GM18505 (cell line): Measurements from ENCODE around the gene INKA2.

Experiments
- ATAC-seq: cut with Tn5 transposase; IDR thresholded peaks from one replicate; pipeline ENCODE4 v1.9.1; 2021; ENCODE audit not compliant: unreplicated experiment
- POLR2A ChIP-seq: IDR thresholded peaks from 4 replicates; pipeline ENCODE4 v1.6.1; 2011; ENCODE audit warnings: borderline replicate concordance; ENCODE audit not compliant: insufficient read depth, insufficient read length; ENCODE audit errors: extremely low read depth

Gene INKA2

GRCh38 chr1:111720274-111720976 is 18.8 kb downstream of the INKA2 start:
- no peak for ATAC-seq
- TF ChIP-seq POLR2A, result peak; percentile 13

DNA sequence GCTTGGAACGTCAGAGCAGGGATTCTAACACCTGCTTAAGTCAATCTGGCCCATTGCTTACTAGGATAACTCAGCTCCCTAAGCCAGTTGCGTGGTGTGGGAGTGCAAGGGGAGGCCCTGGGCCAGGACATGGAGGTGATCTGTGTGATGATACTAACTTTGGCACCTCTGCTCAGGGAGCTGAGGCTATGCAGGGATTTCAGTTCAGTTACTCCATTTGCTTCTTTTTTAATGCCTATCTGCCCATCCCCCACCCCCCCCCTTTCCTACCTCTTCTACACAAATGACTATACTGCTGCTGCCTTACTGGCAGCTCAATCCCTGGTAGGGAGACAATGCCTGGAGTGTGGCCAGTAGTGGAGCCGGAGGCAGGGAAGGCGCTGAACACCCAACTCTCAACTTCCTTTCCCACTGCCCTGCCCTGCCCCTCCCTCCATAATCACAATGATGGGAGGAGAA is 19.5 kb downstream of the INKA2 start:
- no peak for ATAC-seq
- TF ChIP-seq POLR2A, result no peak

GRCh38 chr1:111719135-111719534 is 20.1 kb downstream of the INKA2 start:
- ATAC-seq, result no peak
- TF ChIP-seq POLR2A, result no peak

- ATAC-seq, result no peak
- TF ChIP-seq POLR2A, result no peak
These were observed 21.7 kb downstream of the INKA2 start for GRCh38 chr1:111717450-111717849.

- ATAC-seq, result no peak
- no peak for TF ChIP-seq POLR2A
These were observed 22.9 kb downstream of the INKA2 start for GRCh38 chr1:111716333-111716732.

GRCh38 chr1:111709986-111710385 is 29.2 kb downstream of the INKA2 start:
- no peak for ATAC-seq

DNA sequence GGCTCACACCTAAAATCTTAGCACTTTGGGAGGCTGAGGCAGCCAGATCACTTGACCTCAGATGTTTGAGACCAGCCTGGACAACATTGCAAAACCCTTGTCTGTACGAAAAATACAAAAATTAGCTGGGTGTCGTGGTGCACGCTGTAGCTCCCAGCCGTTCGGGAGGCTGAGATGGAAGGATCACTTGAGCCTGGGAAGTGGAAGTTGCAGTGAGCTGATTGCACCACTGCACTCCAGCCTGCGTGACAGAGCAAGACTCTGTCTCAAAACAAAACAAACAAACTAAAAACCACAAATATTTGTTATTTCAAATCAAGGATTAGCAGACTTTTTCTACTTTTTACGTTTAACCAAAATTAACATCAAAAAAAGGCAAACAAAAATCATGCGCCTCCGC is 31.3 kb downstream of the INKA2 start:
- no peak for ATAC-seq
- TF ChIP-seq POLR2A, result no peak

More at GRCh38 chr1:111709986-111710385, 29.2 kb downstream of the INKA2 start:
- no peak for TF ChIP-seq POLR2A

- no peak for TF ChIP-seq POLR2A
- ATAC-seq, result no peak
These were observed 32.3 kb downstream of the INKA2 start for GRCh38 chr1:111706921-111707320.

GRCh38 chr1:111705841-111706240 is 33.4 kb downstream of the INKA2 start:
- ATAC-seq, result no peak
- no peak for TF ChIP-seq POLR2A

- ATAC-seq, result no peak
- TF ChIP-seq POLR2A, result no peak
These were observed 34.4 kb downstream of the INKA2 start for GRCh38 chr1:111704776-111705175.

DNA sequence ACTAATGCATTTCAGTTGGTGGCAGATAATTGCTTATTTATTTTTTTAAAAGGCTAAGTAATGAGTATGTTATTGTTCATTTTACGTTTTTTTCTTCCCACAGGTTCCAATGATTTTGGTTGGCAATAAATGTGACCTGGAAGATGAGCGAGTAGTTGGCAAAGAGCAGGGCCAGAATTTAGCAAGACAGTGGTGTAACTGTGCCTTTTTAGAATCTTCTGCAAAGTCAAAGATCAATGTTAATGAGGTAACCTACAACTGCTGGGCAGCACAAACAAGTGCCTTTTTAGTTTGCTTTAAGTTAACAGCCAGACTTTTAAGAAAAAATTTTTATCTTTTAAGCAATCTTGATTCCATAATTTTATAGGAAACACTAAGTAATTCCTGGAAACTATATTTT is 35.0 kb downstream of the INKA2 start:
- TF ChIP-seq POLR2A, result no peak

DNA sequence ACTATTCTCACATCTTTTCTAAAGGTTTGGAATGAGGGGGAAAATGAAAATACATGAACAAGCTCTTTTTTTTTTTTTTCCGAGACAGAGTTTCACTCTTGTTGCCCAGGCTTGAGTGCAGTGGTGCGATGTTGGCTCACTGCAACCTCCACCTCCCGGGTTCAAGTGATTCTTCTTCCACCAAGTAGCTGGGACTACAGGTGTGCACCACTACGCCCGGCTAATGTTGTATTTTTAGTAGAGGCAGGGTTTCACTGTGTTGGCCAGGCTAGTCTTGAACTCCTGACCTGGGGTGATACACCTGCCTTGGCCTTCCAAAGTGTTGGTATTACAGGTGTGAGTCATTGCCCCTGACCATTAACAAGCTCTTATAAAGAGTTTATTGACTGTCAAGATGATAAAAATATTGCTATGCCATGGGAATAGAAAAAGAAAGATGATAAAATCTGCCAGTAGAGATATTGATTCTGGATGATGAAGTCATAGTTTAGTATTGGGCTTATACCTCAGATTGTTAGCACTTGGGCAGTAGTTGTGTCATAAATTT is 36.6 kb downstream of the INKA2 start:
- TF ChIP-seq POLR2A, result no peak
- ATAC-seq, result no peak

More for the DNA sequence above, 35.0 kb downstream of the INKA2 start:
- ATAC-seq, result no peak

- no peak for ATAC-seq
- TF ChIP-seq POLR2A, result no peak
These were observed 39.9 kb downstream of the INKA2 start for GRCh38 chr1:111699268-111699667.

GRCh38 chr1:111696330-111696729 is 42.9 kb downstream of the INKA2 start:
- ATAC-seq, result no peak
- no peak for TF ChIP-seq POLR2A
